GM12878 (cell line): Measurements from ENCODE around the gene ZCCHC4. TPM values are rescaled to one million over a fixed set of nuclear protein-coding genes. Genes with fewer than 3 reads are reported as not detected.

ENCODE experiments used
- ATAC-seq: fragments of 200-7000 bp; cut with Tn5 transposase; 3 replicates; pipeline ENCODE4 v1.9.1; 2020; ENCODE audit warnings: mild to moderate bottlenecking, moderate library complexity
- BruUV-seq: library from RNA; stranded (reverse); fragments of 400-500 nt; replicated peaks from 2 replicates; lab custom pipeline; 2021; lab: Mats Ljungman, UMichigan
- CTCF ChIA-PET: fragments of 300-600 bp; sonication (Branson Sonifier 250); formaldehyde crosslinking; extraction: SDS; loops from one replicate; lab custom pipeline; 2021; ENCODE audit warnings: inconsistent platforms; lab: Yijun Ruan, JAX
- POLR2A ChIA-PET: fragments of 350-600 bp; formaldehyde crosslinking; extraction: SDS; loops from one replicate; lab custom pipeline; 2021; ENCODE audit warnings: inconsistent platforms; lab: Charles Lee
- RAD21 ChIA-PET: fragments of 300-600 bp; sonication (Branson Sonifier 250); formaldehyde crosslinking; loops from one replicate; lab custom pipeline; 2023; ENCODE audit warnings: antibody characterized with exemption; ENCODE audit not compliant: unreplicated experiment; lab: Charles Lee
- SMC1A ChIA-PET: fragments of 300-600 bp; sonication (Branson Sonifier 250); formaldehyde crosslinking; loops from one replicate; lab custom pipeline; 2023; ENCODE audit not compliant: unreplicated experiment, uncharacterized antibody; lab: Charles Lee
- DNase-seq: peaks from one replicate; pipeline ENCODE4 v3.0.0-alpha.2; 2011; ENCODE audit warnings: low read depth, low spot score
- FAIRE-seq: peaks from 3 replicates; lab custom pipeline; 2011; peaks lifted over from hg19 to GRCh38; lab: Jason Lieb, UNC
- H2AFZ ChIP-seq: 2 replicates; pipeline ENCODE4 v1.6.0; 2011; ENCODE audit warnings: low read depth, low read length, control low read depth; ENCODE audit not compliant: control insufficient read depth
- H3K27ac ChIP-seq: 2 replicates; pipeline ENCODE4 v1.5.1; 2011; ENCODE audit warnings: control low read depth; ENCODE audit not compliant: control insufficient read depth, insufficient read depth
- H3K27me3 ChIP-seq, 2 experiments: replicated peaks in 1 of 2; 2 replicates each; pipeline versions ENCODE4 v1.6.0 to v1.6.1; 2011; ENCODE audit warnings: low read length in 1 of 2; ENCODE audit not compliant: control insufficient read depth in 2 of 2, insufficient read depth in 2 of 2
- H3K36me3 ChIP-seq, 2 experiments: 2 replicates each; pipeline ENCODE4 v1.5.1; 2011; ENCODE audit warnings: low read length in 1 of 2; ENCODE audit not compliant: control insufficient read depth in 2 of 2, insufficient read depth in 2 of 2
- H3K4me1 ChIP-seq: 2 replicates; pipeline ENCODE4 v1.6.1; 2011; ENCODE audit warnings: mild to moderate bottlenecking, low read length, moderate library complexity, mixed read lengths; ENCODE audit not compliant: control insufficient read depth, insufficient read depth
- H3K4me2 ChIP-seq: 2 replicates; pipeline ENCODE4 v1.6.0; 2011; ENCODE audit warnings: control low read depth; ENCODE audit not compliant: control insufficient read depth, insufficient read depth
- H3K4me3 ChIP-seq: fragments of 200-600 bp; sonication (generic); 2 replicates; pipeline ENCODE4 v1.5.1; 2016
- H3K79me2 ChIP-seq: 2 replicates; pipeline ENCODE4 v1.6.0; 2011; ENCODE audit warnings: low read length; ENCODE audit not compliant: control insufficient read depth, insufficient read depth
- H3K9ac ChIP-seq: 2 replicates; pipeline ENCODE4 v1.8.0; 2011; ENCODE audit warnings: low read length, control low read depth, mixed read lengths; ENCODE audit not compliant: control insufficient read depth, insufficient read depth
- H3K9me3 ChIP-seq: replicated peaks from 3 replicates; pipeline ENCODE4 v1.5.1; 2011; ENCODE audit warnings: mild to moderate bottlenecking, low read length; ENCODE audit not compliant: control insufficient read depth, insufficient read depth
- H4K20me1 ChIP-seq: 2 replicates; pipeline ENCODE4 v1.6.0; 2011; ENCODE audit not compliant: control insufficient read depth, insufficient read depth
- ASH2L ChIP-seq: fragments of 300-600, 200-600 bp; sonication (generic); IDR thresholded peaks from 2 replicates; pipeline ENCODE4 v1.6.1; 2017; ENCODE audit warnings: low read depth, mild to moderate bottlenecking, borderline replicate concordance
- ATF2 ChIP-seq: IDR thresholded peaks from 2 replicates; pipeline ENCODE4 v1.6.1; 2012; ENCODE audit warnings: low read length, inconsistent platforms
- EP300 ChIP-seq, 2 experiments: fragments of 150-350 bp in 1 of 2; IDR thresholded peaks; 2 replicates each; pipeline ENCODE4 v1.6.1; 2011 to 2012; ENCODE audit warnings: low read depth in 2 of 2, low read length in 2 of 2, borderline replicate concordance in 1 of 2, improper control_type of control experiment in 1 of 2, inconsistent platforms in 1 of 2; ENCODE audit not compliant: control insufficient read depth in 1 of 2
- MTA3 ChIP-seq: IDR thresholded peaks from 2 replicates; pipeline ENCODE4 v1.6.1; 2012; ENCODE audit warnings: low read length, inconsistent platforms, borderline replicate concordance
- NFYB ChIP-seq: IDR thresholded peaks from 2 replicates; pipeline ENCODE4 v1.6.1; 2011; ENCODE audit warnings: low read depth, mild to moderate bottlenecking, low read length, improper control_type of control experiment, moderate library complexity; ENCODE audit not compliant: insufficient read depth
- RELA ChIP-seq: fragments of 450-650 bp; IDR thresholded peaks from 2 replicates; pipeline ENCODE4 v1.8.0; 2014; ENCODE audit warnings: borderline replicate concordance; ENCODE audit not compliant: partially characterized antibody
- SMAD5 ChIP-seq: IDR thresholded peaks from 2 replicates; pipeline ENCODE4 v1.6.1; 2016; ENCODE audit warnings: antibody characterized with exemption, low read depth
- SREBF1 ChIP-seq: IDR thresholded peaks from 2 replicates; pipeline ENCODE4 v1.6.1; 2012; ENCODE audit warnings: mild to moderate bottlenecking, low read length
- TCF7 ChIP-seq: IDR thresholded peaks from 2 replicates; pipeline ENCODE4 v1.6.1; 2014; ENCODE audit warnings: antibody characterized with exemption, borderline replicate concordance
- USF2 ChIP-seq: IDR thresholded peaks from 2 replicates; pipeline ENCODE4 v1.6.1; 2011; ENCODE audit warnings: low read depth, low read length, improper control_type of control experiment, borderline replicate concordance
- WGBS: methylation state at CpG from one replicate; pipeline ENCODE4 v1.1.6; 2016; ENCODE audit warnings: low lambda C conversion rate; ENCODE audit not compliant: insufficient replicate concordance, insufficient coverage; ENCODE audit errors: missing lambda C conversion rate; 5-methylcytosine and 5-hydroxymethylcytosine counted together
- in situ Hi-C: fragments of 300-500 bp; cut with MboI; formaldehyde crosslinking; loops from 9 replicates; pipeline ENCODE4 v1.14.3; 2018; ENCODE audit warnings: mixed read lengths
- intact Hi-C: fragments of 100-400 bp; cut with micrococcal nuclease; formaldehyde crosslinking; loops from one replicate; pipeline ENCODE4 v1.14.2; 2022; ENCODE audit not compliant: unreplicated experiment
- polyA plus RNA-seq, 11 experiments: library from polyadenylated mRNA; depleted of rRNA in 4 of 11; unstranded in 6 of 11; stranded (reverse) in 5 of 11; fragments of >200 nt; fragmentation: Nextera tagmentation in 4 of 11; fragmentation: Illumina TruSeq in 1 of 11; extraction: Ambion mirVana in 4 of 11; extraction: Trizol in 1 of 11; gene quantifications; 1 replicate in 1 of 11; 2 replicates in 10 of 11; pipeline versions ENCODE4 v1.2.1 to v1.2.3, GENCODE V29; 2011 to 2016; ENCODE audit warnings: inconsistent platforms in 2 of 11, missing spikeins in 2 of 11, low read depth in 1 of 11
- total RNA-seq, 4 experiments: library from RNA; depleted of rRNA in 3 of 4; stranded (reverse); fragments of >200 nt in 3 of 4; fragmentation: Illumina TruSeq in 1 of 4; extraction: Trizol in 1 of 4; gene quantifications; 2 replicates each; pipeline versions ENCODE4 v1.2.1 to v1.2.3, GENCODE V29; 2013 to 2021

The ZCCHC4 gene
- total and polyA plus RNA-seq, 10 of the 15 experiments (the other 5 are each of a cell fraction or from before 2014, with no cell fraction given) = 3.2 to 17.7 (median 12.7) TPM

DNA sequence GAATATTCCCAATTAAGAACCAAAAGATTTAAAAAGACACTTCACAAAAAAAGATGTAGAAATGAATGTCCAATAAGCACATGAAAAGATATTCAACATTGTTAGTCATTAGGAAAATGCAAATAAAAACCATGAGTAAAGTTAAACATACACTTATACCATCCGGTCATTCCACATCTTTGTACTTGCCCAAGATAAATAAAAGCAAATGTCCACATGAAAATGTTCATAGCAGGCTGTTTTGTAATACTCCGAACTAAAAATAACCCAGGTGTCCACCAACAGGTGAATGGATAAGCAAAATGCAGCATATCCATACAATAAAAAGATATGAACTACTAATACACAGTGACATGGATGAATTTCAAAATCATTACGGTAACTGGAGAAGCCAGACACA lies 28.6 kb upstream of the ZCCHC4 start (continued):
- TF ChIP-seq RELA = no peak
- no peak for TF ChIP-seq SMAD5
- TF ChIP-seq USF2 = no peak
- no peak for TF ChIP-seq TCF7
- no peak for TF ChIP-seq ASH2L

DNA sequence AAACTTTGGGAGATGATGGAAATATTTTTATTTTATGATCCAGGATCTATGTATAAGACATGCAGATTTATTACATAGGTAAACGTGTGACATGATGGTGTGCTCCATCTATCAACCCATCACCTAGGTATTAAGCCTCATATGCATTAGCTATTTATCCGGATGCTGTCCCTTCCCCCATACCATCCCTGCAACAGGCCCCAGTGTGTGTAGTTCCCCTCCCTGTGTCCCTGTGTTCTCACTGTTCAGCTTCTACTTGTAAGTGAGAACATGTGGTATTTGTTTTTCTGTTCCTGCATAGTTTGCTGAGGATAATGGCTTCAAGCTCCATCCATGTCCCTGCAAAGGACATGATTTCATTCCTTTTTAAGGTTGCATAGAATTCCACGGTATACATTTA lies 28.1 kb upstream of the ZCCHC4 start:
- no peak for FAIRE-seq
- 61% methylated on average over 3 of the region's 3 CpGs for WGBS

More for the DNA sequence above, 28.1 kb upstream of the ZCCHC4 start:
- no peak for ATAC-seq
- H3K27me3 ChIP-seq = no peaks in the 10 kb centered on the region
- no peak overlapping the region for H2AFZ ChIP-seq
- H3K4me3 ChIP-seq = no peak overlapping the region
- intact Hi-C loops = no loop called here
- DNase-seq = no peak
- in situ Hi-C loops = no loop called here
- H3K36me3 ChIP-seq = peaks cover 2 to 11% of the 10 kb centered on the region in 2 experiments; a peak in 3 of 4 replicates
- H3K27ac ChIP-seq = no peak overlapping the region
- ChIA-PET POLR2A (no interaction called here), RAD21 (interaction anchor here (1.2 kb wide), 1 partner anchor 28 kb away, joined by 4 read pairs; the partner anchor contains the start of gene ZCCHC4), SMC1A (no interaction called here), CTCF (no interaction called here)
- H3K4me2 ChIP-seq = no peak overlapping the region
- no TSS peak for BruUV-seq
- no peak for TF ChIP-seq EP300 (IDR thresholded peaks at IDR 0.05; ENCODE audit: borderline replicate concordance in 1 of 2, control insufficient read depth in 1 of 2, low read depth in 2 of 2, low read length in 2 of 2)
- TF ChIP-seq MTA3 = no peak
- TF ChIP-seq ATF2 = no peak
- TF ChIP-seq USF2 = no peak
- TF ChIP-seq SREBF1 = no peak
- no peak for TF ChIP-seq NFYB
- no peaks in the 10 kb centered on the region for H3K9me3 ChIP-seq
- H3K79me2 ChIP-seq = no peaks in the 10 kb centered on the region
- H3K4me1 ChIP-seq = no peaks in the 10 kb centered on the region
- no peak overlapping the region for H3K9ac ChIP-seq
- no peaks in the 10 kb centered on the region for H4K20me1 ChIP-seq
